ENCODE measurements around the gene PRKCA. TPM values are rescaled to one million over a fixed set of nuclear protein-coding genes. Genes with fewer than 3 reads are reported as not detected.

The PRKCA gene
- total RNA-seq, 1 experiment from 2014 or later = 29.5 TPM

DNA sequence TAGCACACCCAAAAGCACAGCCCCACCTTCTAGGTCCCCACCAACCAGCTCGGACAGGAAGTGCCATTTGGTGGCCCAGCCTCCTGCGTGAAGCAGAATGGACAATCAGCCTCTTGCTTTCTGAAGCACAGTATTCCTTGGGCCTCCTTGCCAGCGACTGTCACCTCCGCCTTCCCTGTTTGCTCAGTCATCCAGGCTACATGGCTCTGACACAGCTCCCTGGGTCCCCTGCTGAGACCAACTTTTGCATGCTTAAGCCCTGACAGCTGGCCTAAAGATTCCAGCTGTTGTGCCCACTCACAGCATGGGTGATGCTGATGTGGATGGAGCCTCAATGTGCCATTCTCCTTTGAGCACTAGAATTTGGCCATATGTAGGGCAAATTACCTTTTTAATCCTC is 528.0 kb downstream of the PRKCA start:
- TF ChIP-seq GABPB1 (CRISPR knock-in tag; IDR thresholded peaks at IDR 0.05) = no peak
- no peak for TF ChIP-seq EMX1 (CRISPR knock-in tag; IDR thresholded peaks at IDR 0.05)
- no peak for TF ChIP-seq ZNF263 (CRISPR knock-in tag; IDR thresholded peaks at IDR 0.05; ENCODE audit: low read depth)
- TF ChIP-seq, protein P1, sequence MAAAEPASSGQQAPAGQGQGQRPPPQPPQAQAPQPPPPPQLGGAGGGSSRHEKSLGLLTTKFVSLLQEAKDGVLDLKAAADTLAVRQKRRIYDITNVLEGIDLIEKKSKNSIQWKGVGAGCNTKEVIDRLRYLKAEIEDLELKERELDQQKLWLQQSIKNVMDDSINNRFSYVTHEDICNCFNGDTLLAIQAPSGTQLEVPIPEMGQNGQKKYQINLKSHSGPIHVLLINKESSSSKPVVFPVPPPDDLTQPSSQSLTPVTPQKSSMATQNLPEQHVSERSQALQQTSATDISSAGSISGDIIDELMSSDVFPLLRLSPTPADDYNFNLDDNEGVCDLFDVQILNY (CRISPR knock-in tag; IDR thresholded peaks at IDR 0.05) = no peak
- TF ChIP-seq, protein P2, sequence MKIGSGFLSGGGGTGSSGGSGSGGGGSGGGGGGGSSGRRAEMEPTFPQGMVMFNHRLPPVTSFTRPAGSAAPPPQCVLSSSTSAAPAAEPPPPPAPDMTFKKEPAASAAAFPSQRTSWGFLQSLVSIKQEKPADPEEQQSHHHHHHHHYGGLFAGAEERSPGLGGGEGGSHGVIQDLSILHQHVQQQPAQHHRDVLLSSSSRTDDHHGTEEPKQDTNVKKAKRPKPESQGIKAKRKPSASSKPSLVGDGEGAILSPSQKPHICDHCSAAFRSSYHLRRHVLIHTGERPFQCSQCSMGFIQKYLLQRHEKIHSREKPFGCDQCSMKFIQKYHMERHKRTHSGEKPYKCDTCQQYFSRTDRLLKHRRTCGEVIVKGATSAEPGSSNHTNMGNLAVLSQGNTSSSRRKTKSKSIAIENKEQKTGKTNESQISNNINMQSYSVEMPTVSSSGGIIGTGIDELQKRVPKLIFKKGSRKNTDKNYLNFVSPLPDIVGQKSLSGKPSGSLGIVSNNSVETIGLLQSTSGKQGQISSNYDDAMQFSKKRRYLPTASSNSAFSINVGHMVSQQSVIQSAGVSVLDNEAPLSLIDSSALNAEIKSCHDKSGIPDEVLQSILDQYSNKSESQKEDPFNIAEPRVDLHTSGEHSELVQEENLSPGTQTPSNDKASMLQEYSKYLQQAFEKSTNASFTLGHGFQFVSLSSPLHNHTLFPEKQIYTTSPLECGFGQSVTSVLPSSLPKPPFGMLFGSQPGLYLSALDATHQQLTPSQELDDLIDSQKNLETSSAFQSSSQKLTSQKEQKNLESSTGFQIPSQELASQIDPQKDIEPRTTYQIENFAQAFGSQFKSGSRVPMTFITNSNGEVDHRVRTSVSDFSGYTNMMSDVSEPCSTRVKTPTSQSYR (CRISPR knock-in tag; IDR thresholded peaks at IDR 0.05) = no peak
- no peak for TF ChIP-seq NR3C1 (CRISPR knock-in tag; conservative IDR thresholded peaks at IDR 0.05; ENCODE audit: low read depth)
- no peak for TF ChIP-seq NFATC4 (CRISPR knock-in tag; IDR thresholded peaks at IDR 0.05)
- TF ChIP-seq, protein P3, sequence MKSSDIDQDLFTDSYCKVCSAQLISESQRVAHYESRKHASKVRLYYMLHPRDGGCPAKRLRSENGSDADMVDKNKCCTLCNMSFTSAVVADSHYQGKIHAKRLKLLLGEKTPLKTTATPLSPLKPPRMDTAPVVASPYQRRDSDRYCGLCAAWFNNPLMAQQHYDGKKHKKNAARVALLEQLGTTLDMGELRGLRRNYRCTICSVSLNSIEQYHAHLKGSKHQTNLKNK (CRISPR knock-in tag; IDR thresholded peaks at IDR 0.05) = no peak
- Mint-ChIP-seq H3K4me3 (peak overlapping the region; percentile 51; the same call in 1 of the 2 replicates), H3K4me1 (peaks cover 29% of the 10 kb centered on the region), H3K27ac (no peak overlapping the region), H3K9me3 (peaks cover 9% of the 10 kb centered on the region; the same call in 1 of the 2 replicates), H3K27me3 (ENCODE audit: low read depth) (peaks cover 18% of the 10 kb centered on the region), H3K36me3 (no peaks in the 10 kb centered on the region)
- peak; percentile 25 for DNase-seq (ENCODE audit: low spot score)
- ChIA-PET CTCF (interaction anchor here (0.6 to 2.8 kb wide), 9 partner anchors 10 to 102 kb away, joined by 3 to 14 read pairs (median 5); no protein-coding TSS in a partner anchor), POLR2A (no interaction called here)
- ATAC-seq = no peak

DNA sequence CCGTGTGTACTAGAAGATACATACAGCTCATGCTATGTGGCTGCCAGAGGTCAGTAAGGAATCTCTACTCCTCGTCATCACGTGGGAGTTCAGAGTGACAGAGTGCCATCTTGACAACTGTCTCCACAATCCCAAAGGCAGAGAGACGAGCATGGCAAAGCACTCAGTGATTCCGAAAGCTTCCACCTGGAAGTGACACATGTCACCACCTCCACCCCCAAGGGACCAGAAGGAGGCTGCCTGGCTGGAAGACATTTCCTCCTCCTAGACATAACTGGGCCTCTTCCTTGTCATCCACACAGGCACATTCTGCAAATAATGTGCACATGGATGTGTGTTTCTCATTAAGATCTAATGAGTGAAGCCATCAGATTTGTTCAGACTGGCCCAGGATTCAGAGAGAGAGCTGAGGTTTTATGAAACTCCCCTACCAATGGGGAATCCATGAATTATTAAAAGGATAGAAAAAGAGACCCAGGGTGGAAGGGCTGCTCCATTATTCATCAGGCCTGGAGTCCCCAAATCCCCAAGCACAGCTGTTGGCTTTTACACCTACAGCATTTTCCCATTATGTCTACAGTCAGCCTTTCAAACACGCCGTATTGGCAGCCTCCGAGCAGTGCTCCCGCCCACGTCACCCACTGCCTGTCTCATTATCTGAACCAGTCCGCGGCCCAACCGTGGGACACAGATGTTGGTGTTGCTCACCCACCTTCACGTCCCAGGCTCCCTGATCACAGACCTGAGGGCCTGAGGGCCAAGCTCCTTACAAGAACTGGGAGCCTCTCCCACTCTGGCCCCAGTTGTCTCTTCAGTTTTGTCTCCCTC is 529.2 kb downstream of the PRKCA start:
- ATAC-seq (no peak), DNase-seq (ENCODE audit: low spot score) (no peak)
- H3K4me1 Mint-ChIP-seq = peaks cover 29% of the 10 kb centered on the region
- H3K36me3 Mint-ChIP-seq = no peaks in the 10 kb centered on the region
- TF ChIP-seq SMAD3 (CRISPR knock-in tag; IDR thresholded peaks at IDR 0.05; ENCODE audit: borderline replicate concordance) = no peak
- TF ChIP-seq, protein P4, sequence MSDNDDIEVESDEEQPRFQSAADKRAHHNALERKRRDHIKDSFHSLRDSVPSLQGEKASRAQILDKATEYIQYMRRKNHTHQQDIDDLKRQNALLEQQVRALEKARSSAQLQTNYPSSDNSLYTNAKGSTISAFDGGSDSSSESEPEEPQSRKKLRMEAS (CRISPR knock-in tag; IDR thresholded peaks at IDR 0.05) = no peak
- no peak for TF ChIP-seq ZNF263 (CRISPR knock-in tag; IDR thresholded peaks at IDR 0.05; ENCODE audit: low read depth)
- no peak for TF ChIP-seq NR2C2 (CRISPR knock-in tag; IDR thresholded peaks at IDR 0.05)
- no peak for TF ChIP-seq MXD4 (CRISPR knock-in tag; IDR thresholded peaks at IDR 0.05; ENCODE audit: borderline replicate concordance)
- TF ChIP-seq, protein P5, sequence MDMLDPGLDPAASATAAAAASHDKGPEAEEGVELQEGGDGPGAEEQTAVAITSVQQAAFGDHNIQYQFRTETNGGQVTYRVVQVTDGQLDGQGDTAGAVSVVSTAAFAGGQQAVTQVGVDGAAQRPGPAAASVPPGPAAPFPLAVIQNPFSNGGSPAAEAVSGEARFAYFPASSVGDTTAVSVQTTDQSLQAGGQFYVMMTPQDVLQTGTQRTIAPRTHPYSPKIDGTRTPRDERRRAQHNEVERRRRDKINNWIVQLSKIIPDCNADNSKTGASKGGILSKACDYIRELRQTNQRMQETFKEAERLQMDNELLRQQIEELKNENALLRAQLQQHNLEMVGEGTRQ (CRISPR knock-in tag; IDR thresholded peaks at IDR 0.05) = no peak
- no peak for TF ChIP-seq ZNF138 (CRISPR knock-in tag; conservative IDR thresholded peaks at IDR 0.05)
- TF ChIP-seq FOXK1 (CRISPR knock-in tag; IDR thresholded peaks at IDR 0.05) = no peak
- TF ChIP-seq, protein P6, sequence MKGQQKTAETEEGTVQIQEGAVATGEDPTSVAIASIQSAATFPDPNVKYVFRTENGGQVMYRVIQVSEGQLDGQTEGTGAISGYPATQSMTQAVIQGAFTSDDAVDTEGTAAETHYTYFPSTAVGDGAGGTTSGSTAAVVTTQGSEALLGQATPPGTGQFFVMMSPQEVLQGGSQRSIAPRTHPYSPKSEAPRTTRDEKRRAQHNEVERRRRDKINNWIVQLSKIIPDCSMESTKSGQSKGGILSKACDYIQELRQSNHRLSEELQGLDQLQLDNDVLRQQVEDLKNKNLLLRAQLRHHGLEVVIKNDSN (CRISPR knock-in tag; IDR thresholded peaks at IDR 0.05) = no peak
- TF ChIP-seq ETV6 (CRISPR knock-in tag; IDR thresholded peaks at IDR 0.05) = no peak
- TF ChIP-seq, protein P7, sequence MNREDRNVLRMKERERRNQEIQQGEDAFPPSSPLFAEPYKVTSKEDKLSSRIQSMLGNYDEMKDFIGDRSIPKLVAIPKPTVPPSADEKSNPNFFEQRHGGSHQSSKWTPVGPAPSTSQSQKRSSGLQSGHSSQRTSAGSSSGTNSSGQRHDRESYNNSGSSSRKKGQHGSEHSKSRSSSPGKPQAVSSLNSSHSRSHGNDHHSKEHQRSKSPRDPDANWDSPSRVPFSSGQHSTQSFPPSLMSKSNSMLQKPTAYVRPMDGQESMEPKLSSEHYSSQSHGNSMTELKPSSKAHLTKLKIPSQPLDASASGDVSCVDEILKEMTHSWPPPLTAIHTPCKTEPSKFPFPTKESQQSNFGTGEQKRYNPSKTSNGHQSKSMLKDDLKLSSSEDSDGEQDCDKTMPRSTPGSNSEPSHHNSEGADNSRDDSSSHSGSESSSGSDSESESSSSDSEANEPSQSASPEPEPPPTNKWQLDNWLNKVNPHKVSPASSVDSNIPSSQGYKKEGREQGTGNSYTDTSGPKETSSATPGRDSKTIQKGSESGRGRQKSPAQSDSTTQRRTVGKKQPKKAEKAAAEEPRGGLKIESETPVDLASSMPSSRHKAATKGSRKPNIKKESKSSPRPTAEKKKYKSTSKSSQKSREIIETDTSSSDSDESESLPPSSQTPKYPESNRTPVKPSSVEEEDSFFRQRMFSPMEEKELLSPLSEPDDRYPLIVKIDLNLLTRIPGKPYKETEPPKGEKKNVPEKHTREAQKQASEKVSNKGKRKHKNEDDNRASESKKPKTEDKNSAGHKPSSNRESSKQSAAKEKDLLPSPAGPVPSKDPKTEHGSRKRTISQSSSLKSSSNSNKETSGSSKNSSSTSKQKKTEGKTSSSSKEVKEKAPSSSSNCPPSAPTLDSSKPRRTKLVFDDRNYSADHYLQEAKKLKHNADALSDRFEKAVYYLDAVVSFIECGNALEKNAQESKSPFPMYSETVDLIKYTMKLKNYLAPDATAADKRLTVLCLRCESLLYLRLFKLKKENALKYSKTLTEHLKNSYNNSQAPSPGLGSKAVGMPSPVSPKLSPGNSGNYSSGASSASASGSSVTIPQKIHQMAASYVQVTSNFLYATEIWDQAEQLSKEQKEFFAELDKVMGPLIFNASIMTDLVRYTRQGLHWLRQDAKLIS (CRISPR knock-in tag; IDR thresholded peaks at IDR 0.05; ENCODE audit: borderline replicate concordance) = no peak
- no peak for TF ChIP-seq JAZF1 (CRISPR knock-in tag; IDR thresholded peaks at IDR 0.05)
- TF ChIP-seq GABPB1 (CRISPR knock-in tag; IDR thresholded peaks at IDR 0.05) = no peak
- TF ChIP-seq, protein P8, sequence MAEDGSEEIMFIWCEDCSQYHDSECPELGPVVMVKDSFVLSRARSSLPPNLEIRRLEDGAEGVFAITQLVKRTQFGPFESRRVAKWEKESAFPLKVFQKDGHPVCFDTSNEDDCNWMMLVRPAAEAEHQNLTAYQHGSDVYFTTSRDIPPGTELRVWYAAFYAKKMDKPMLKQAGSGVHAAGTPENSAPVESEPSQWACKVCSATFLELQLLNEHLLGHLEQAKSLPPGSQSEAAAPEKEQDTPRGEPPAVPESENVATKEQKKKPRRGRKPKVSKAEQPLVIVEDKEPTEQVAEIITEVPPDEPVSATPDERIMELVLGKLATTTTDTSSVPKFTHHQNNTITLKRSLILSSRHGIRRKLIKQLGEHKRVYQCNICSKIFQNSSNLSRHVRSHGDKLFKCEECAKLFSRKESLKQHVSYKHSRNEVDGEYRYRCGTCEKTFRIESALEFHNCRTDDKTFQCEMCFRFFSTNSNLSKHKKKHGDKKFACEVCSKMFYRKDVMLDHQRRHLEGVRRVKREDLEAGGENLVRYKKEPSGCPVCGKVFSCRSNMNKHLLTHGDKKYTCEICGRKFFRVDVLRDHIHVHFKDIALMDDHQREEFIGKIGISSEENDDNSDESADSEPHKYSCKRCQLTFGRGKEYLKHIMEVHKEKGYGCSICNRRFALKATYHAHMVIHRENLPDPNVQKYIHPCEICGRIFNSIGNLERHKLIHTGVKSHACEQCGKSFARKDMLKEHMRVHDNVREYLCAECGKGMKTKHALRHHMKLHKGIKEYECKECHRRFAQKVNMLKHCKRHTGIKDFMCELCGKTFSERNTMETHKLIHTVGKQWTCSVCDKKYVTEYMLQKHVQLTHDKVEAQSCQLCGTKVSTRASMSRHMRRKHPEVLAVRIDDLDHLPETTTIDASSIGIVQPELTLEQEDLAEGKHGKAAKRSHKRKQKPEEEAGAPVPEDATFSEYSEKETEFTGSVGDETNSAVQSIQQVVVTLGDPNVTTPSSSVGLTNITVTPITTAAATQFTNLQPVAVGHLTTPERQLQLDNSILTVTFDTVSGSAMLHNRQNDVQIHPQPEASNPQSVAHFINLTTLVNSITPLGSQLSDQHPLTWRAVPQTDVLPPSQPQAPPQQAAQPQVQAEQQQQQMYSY (CRISPR knock-in tag; IDR thresholded peaks at IDR 0.05) = no peak
- ChIA-PET POLR2A (no interaction called here), CTCF (no interaction called here)
- H3K27me3 Mint-ChIP-seq (ENCODE audit: low read depth) = peaks cover 29% of the 10 kb centered on the region
- H3K9me3 Mint-ChIP-seq = peaks cover 3% of the 10 kb centered on the region; the same call in 1 of the 2 replicates
- H3K27ac Mint-ChIP-seq = no peak overlapping the region
- no peak overlapping the region; the same call in 1 of the 2 replicates for H3K4me3 Mint-ChIP-seq

Measured in WTC11 (cell line).